ENCODE data around the gene ZFP62.

GRCh38 chr5:180901319-180902009 is 40.4 kb upstream of the ZFP62 start:
- TF ChIP-seq CTCF (IDR thresholded peaks at IDR 0.05), result no peak
- no peak for TF ChIP-seq EP300 (IDR thresholded peaks at IDR 0.05)
- TF ChIP-seq POLR2A (IDR thresholded peaks at IDR 0.05), result no peak
